ENCODE results near the gene PPFIA4.

Gene PPFIA4

DNA sequence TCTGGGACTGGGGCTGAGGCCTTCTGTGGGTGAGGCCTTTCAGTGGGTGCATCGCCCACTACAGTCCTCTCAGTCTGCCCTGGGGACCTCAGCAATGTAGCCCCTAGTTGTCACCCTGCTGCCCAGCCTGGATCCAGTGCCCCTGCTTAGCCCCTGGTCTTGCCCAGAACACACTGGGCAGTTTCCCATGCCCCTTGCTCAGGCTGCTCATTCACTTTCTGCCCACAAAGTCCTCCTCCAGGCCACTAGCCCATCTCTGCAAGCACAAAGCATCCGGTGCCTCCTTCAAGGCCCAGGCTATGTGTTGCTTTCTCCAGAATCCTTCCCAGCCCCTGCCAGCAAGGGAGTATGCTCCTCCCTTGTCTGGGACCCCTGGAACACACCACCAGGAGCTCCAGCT lies 95.9 kb downstream of the PPFIA4 start:
- in situ Hi-C loops (cut with HindIII; ENCODE audit: low sequenced_read_pairs): no loop called here
- DNase-seq (ENCODE audit: low read depth, low spot score): no peak
- TF ChIP-seq, protein P1, sequence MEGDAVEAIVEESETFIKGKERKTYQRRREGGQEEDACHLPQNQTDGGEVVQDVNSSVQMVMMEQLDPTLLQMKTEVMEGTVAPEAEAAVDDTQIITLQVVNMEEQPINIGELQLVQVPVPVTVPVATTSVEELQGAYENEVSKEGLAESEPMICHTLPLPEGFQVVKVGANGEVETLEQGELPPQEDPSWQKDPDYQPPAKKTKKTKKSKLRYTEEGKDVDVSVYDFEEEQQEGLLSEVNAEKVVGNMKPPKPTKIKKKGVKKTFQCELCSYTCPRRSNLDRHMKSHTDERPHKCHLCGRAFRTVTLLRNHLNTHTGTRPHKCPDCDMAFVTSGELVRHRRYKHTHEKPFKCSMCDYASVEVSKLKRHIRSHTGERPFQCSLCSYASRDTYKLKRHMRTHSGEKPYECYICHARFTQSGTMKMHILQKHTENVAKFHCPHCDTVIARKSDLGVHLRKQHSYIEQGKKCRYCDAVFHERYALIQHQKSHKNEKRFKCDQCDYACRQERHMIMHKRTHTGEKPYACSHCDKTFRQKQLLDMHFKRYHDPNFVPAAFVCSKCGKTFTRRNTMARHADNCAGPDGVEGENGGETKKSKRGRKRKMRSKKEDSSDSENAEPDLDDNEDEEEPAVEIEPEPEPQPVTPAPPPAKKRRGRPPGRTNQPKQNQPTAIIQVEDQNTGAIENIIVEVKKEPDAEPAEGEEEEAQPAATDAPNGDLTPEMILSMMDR (IDR thresholded peaks at IDR 0.05; ENCODE audit: low read depth, low read length): no peak
- H3K4me3 ChIP-seq (ENCODE audit: low read depth, low read length): no peak overlapping the region

DNA sequence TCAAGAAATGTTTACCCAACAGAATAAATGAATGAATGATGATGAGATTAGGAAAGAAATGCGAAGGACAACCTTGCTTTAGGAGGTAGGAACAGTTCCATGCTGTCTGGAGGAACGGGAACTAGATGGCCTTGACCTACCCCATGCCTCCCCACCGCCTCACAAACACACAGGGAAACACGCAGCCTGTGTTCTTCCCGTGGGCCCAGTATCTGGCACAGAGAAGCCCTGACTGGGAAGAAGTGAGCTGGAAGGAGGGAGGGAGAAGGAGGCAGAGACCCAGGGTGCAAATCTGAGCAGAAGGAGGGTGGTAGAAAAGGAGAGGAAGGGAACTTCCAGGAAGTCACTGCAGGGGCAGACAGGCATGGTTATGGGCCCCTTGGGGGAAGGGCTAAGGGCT lies 97.7 kb downstream of the PPFIA4 start:
- DNase-seq (ENCODE audit: low read depth, low spot score): no peak
- H3K4me3 ChIP-seq (ENCODE audit: low read depth, low read length): no peak overlapping the region
- in situ Hi-C loops (cut with HindIII; ENCODE audit: low sequenced_read_pairs): no loop called here
- TF ChIP-seq, protein P1 (IDR thresholded peaks at IDR 0.05; ENCODE audit: low read depth, low read length): no peak

DNA sequence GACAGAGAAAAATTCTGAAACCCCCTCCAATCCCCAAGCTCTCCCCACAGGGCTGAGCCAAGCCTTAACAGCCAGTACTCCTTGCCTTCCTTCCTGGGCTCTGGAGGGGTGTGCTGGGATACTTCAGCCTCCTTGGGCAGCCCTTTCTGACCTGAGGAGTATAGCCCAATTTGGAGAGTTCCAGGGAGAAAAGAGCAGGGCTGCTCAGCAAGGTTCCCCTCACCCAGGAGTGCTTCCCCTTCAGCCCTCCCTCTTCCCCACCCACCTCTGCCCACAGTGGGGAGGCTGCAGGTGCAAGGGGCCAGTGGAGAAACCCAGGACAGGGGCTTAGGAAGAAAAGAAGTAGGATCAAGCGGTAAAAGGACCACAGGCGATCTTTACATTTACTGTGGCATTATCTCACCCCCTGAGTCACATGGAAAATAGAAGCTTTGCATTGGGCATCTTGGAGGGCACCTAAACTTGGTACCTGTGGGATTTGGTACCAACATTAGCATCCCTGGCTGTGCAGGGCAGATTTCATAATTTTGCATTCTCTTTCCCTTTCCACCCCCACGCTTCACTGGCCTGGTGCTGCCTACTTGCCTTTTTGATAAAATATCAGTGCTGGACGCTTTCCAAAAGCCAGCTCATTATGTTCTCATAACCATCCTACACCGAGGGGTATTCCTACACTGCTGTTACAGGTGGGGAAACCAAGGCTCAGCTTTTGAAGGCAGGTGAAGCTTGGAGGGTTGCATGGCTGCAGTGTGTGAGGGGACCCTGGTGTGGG lies 98.4 kb downstream of the PPFIA4 start:
- in situ Hi-C loops (cut with HindIII; ENCODE audit: low sequenced_read_pairs): no loop called here
- H3K4me3 ChIP-seq (ENCODE audit: low read depth, low read length): no peak overlapping the region
- TF ChIP-seq, protein P1 (IDR thresholded peaks at IDR 0.05; ENCODE audit: low read depth, low read length): no peak
- no peak for DNase-seq (ENCODE audit: low read depth, low spot score)

DNA sequence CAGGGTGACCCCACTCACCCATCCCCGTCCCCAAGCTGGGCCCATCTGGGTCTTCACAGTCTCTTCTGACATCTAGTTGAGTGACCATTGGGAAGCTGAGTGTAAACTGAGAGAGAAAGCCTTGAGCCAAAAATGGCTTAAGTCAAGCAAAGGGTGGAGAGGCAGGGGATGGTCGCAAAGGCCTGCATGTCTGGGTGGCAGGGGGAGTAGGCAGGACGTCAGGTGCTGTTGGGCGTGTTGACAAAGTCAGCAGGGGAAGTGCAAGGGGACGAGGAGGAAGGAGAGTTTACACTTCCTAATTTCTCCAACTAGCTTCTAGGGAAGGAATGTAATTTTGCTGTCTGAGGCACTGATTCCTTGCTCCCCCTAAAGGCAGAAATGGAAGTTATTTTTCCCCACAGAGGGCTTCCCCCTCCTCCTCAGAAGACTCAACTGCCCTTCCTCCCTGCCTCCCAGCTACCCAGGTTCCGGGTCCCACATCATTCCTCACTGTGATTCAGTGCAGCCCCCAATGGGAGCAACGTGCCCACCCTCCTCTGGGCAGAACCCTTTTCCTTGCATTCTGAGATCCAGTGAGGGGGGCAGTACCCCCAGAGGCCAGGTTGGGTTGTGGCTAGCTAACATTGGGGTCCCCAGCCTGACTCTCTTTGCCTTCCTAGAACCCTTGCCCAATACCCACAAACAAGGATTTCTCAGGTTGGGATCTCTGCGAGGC lies 100.0 kb downstream of the PPFIA4 start:
- DNase-seq (ENCODE audit: low read depth, low spot score): no peak
- TF ChIP-seq, protein P1 (IDR thresholded peaks at IDR 0.05; ENCODE audit: low read depth, low read length): peak; percentile 51
- in situ Hi-C loops (cut with HindIII; ENCODE audit: low sequenced_read_pairs): no loop called here
- no peak overlapping the region for H3K4me3 ChIP-seq (ENCODE audit: low read depth, low read length)

DNA sequence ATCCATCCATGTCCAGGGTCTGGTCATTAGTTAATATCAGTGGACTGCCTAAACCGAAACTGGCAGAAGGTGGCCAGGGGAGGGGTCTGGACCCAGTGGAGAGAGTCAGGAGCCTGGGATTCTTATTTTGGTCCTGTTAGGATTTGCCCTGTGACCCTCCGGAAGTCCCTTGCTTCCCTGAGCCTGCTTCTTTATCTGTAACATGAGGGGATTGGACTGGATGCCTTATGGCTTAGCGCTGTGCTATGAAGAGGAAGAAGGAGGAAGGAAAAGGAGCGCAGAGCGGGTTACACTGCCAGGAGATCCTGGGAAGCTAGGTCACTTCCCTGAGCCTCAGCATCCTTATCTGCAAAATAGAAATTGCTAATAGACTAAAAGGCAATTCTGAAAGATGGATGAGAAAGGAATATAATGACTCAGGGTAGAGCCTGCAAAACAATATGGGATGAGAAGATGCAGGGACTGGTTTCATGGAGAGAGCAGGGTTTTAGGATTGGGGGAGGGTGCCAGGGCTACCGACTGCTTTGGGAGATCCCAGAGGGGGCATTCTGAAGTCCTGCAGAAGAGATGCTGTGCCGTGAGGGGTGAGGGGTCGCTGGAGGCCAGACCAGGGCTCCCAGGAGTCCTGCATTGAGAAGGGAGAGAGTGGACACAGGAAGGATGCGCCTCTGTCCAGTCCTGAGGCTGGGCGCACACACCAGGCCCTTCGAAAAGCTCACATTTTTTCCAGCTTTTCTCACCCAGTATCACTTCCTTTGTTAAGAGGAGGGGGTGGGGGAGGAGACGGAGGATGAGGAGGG lies 100.8 kb downstream of the PPFIA4 start:
- in situ Hi-C loops (cut with HindIII; ENCODE audit: low sequenced_read_pairs): no loop called here
- H3K4me3 ChIP-seq (ENCODE audit: low read depth, low read length): peak overlapping the region; percentile 32
- TF ChIP-seq, protein P1 (IDR thresholded peaks at IDR 0.05; ENCODE audit: low read depth, low read length): no peak
- no peak for DNase-seq (ENCODE audit: low read depth, low spot score)

DNA sequence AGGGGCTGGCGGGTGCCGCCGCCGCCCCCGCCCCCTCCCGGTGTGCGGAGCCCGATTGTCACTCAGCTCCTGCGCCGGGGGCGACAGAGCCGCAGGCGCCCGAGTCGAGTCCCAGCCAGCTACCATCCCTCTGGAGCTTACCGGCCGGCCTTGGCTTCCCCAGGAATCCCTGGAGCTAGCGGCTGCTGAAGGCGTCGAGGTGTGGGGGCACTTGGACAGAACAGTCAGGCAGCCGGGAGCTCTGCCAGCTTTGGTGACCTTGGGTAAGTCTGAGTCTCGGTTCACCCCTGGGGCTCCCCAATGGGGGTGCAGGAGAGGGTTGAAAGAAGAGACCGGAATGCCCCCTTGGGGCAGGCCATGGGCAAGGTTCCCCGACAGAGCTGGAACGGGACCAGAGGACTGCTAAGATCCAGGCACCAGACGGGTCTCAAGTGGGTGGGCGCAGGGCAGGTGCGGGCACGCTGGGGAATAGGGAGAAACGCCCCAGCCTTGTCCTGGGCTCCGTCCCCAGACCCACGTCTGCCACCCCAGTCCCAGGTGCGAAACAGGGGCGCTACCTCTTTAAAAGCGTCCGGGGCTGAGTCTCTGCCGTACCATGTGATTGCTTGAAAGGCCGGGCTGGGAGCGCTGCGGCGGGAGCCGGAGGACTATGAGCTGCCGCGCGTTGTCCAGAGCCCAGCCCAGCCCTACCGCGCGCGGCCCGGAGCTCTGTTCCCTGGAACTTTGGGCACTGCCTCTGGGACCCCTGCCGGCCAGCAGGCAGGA lies 101.6 kb downstream of the PPFIA4 start, which contains the start of gene ADORA1:
Gene ADORA1 (plus strand): TSS at position 61 of the 765 bp plus-strand sequence. CDS start 1,116 bp downstream, outside the sequence.
- TF ChIP-seq, protein P1 (IDR thresholded peaks at IDR 0.05; ENCODE audit: low read depth, low read length): no peak
- in situ Hi-C loops (cut with HindIII; ENCODE audit: low sequenced_read_pairs): no loop called here
- peak; percentile 37 for DNase-seq (ENCODE audit: low read depth, low spot score)

More for the DNA sequence above, 101.6 kb downstream of the PPFIA4 start, which contains the start of gene ADORA1:
- H3K4me3 ChIP-seq (ENCODE audit: low read depth, low read length): peak within 1 kb of the TSS; percentile 32

Data from astrocyte of the spinal cord (primary cell).